HCT116 (cell line): Measurements from ENCODE around the gene PDPK1. TPM values are rescaled to one million over a fixed set of nuclear protein-coding genes. Genes with fewer than 3 reads are reported as not detected.

Source experiments
- ATAC-seq: fragments of 200-7000 bp; cut with Tn5 transposase; 2 replicates; pipeline ENCODE4 v1.9.1; 2020; ENCODE audit warnings: mild to moderate bottlenecking, moderate library complexity
- BruUV-seq: library from RNA; stranded (reverse); fragments of 400-500 nt; replicated peaks from 2 replicates; lab custom pipeline; 2021; lab: Mats Ljungman, UMichigan
- CTCF ChIA-PET: fragments of 300-600 bp; sonication (Branson Sonifier 250); formaldehyde crosslinking; loops from one replicate; lab custom pipeline; 2021; ENCODE audit warnings: antibody characterized with exemption; lab: Charles Lee
- POLR2A ChIA-PET: fragments of 300-600, 350-600 bp; sonication (Branson Sonifier 250); formaldehyde crosslinking; loops from one replicate; lab custom pipeline; 2021; ENCODE audit warnings: antibody characterized with exemption; lab: Charles Lee
- RAD21 ChIA-PET, 2 experiments: fragments of 300-600 bp; sonication (Branson Sonifier 250); formaldehyde crosslinking; loops; one replicate each; lab custom pipeline; 2023; ENCODE audit warnings: low total read pairs in 2 of 2; ENCODE audit not compliant: uncharacterized antibody in 2 of 2, unreplicated experiment in 2 of 2, low non-redundant PET in 1 of 2; lab: Charles Lee
- DNase-seq: peaks from one replicate; pipeline ENCODE4 v3.0.0-alpha.2; 2010; ENCODE audit warnings: low read depth, low spot score
- H2AFZ ChIP-seq: fragments of 200-600 bp; shearing (Covaris generic), sonication (generic); 2 replicates; pipeline ENCODE4 v1.6.1; 2017; ENCODE audit warnings: low read depth, mixed run types, mixed read lengths, antibody characterized with exemption, low read length; ENCODE audit not compliant: poor library complexity, severe bottlenecking
- H3K27ac ChIP-seq: 2 replicates; pipeline ENCODE4 v1.5.1; 2012; ENCODE audit warnings: low read depth, low read length
- H3K27me3 ChIP-seq: fragments of 200-600 bp; sonication (generic); 2 replicates; pipeline ENCODE4 v1.6.1; 2016; ENCODE audit warnings: mixed run types, low read length, mixed read lengths; ENCODE audit not compliant: insufficient read depth
- H3K36me3 ChIP-seq, 2 experiments: fragments of 200-500 bp in 1 of 2; fragments of 200-600 bp in 1 of 2; sonication (Bioruptor generic) in 1 of 2; sonication (generic) in 1 of 2; 2 replicates each; pipeline versions ENCODE4 v1.5.1 to v1.6.1; 2014 to 2016; ENCODE audit warnings: low read length in 2 of 2, inconsistent platforms in 1 of 2, mixed read lengths in 1 of 2, mixed run types in 1 of 2; ENCODE audit not compliant: insufficient read depth in 2 of 2, control insufficient read depth in 1 of 2
- H3K4me1 ChIP-seq, 2 experiments: fragments of 200-600 bp in 1 of 2; sonication (generic) in 1 of 2; 2 replicates each; pipeline versions ENCODE4 v1.5.1 to v1.6.1; 2012 to 2017; ENCODE audit warnings: low read length in 2 of 2, inconsistent platforms in 1 of 2, mild to moderate bottlenecking in 1 of 2, mixed read lengths in 1 of 2, mixed run types in 1 of 2, moderate library complexity in 1 of 2; ENCODE audit not compliant: insufficient read depth in 2 of 2, control insufficient read depth in 1 of 2
- H3K4me2 ChIP-seq: fragments of 200-600 bp; sonication (generic); 2 replicates; pipeline ENCODE4 v1.6.1; 2017; ENCODE audit warnings: mixed run types, low read length, mixed read lengths
- H3K4me3 ChIP-seq, 2 experiments: fragments of 200-600 bp in 1 of 2; sonication (generic) in 1 of 2; replicated peaks in 1 of 2; 2 replicates each; pipeline ENCODE4 v1.5.1; 2011 to 2016; ENCODE audit warnings: low read length in 2 of 2, control low read depth in 1 of 2, low read depth in 1 of 2, mild to moderate bottlenecking in 1 of 2, mixed read lengths in 1 of 2, mixed run types in 1 of 2
- H3K79me2 ChIP-seq: fragments of 200-600 bp; sonication (generic); 2 replicates; pipeline ENCODE4 v1.6.1; 2017; ENCODE audit warnings: mild to moderate bottlenecking, mixed run types, low read length, moderate library complexity, mixed read lengths; ENCODE audit not compliant: insufficient read depth
- H3K9ac ChIP-seq: fragments of 200-600 bp; sonication (generic); 2 replicates; pipeline ENCODE4 v1.6.1; 2016; ENCODE audit warnings: low read length, mixed read lengths
- H3K9me2 ChIP-seq: fragments of 200-600 bp; sonication (generic), shearing (Covaris generic); 2 replicates; pipeline ENCODE4 v1.6.1; 2017; ENCODE audit warnings: mixed run types, mild to moderate bottlenecking, moderate library complexity; ENCODE audit not compliant: insufficient read depth
- H3K9me3 ChIP-seq, 2 experiments: fragments of 200-500 bp in 1 of 2; fragments of 200-600 bp in 1 of 2; sonication (Bioruptor generic) in 1 of 2; sonication (generic) in 1 of 2; 2 replicates each; pipeline ENCODE4 v1.6.1; 2014 to 2017; ENCODE audit warnings: low read length in 2 of 2, mixed read lengths in 2 of 2, inconsistent platforms in 1 of 2, low read depth in 1 of 2, mild to moderate bottlenecking in 1 of 2, mixed run types in 1 of 2, moderate library complexity in 1 of 2; ENCODE audit not compliant: control insufficient read depth in 1 of 2, insufficient read depth in 1 of 2
- H4K20me1 ChIP-seq: fragments of 200-600 bp; sonication (generic), shearing (Covaris generic); 2 replicates; pipeline ENCODE4 v1.6.1; 2017; ENCODE audit warnings: mixed run types, mild to moderate bottlenecking, moderate library complexity; ENCODE audit not compliant: insufficient read depth
- CBX3 ChIP-seq: IDR thresholded peaks from 2 replicates; pipeline ENCODE4 v1.6.1; 2012; ENCODE audit warnings: low read depth
- CEBPB ChIP-seq: IDR thresholded peaks from 2 replicates; pipeline ENCODE4 v1.6.1; 2012; ENCODE audit warnings: low read depth
- EZH2 ChIP-seq: fragments of 200-600 bp; sonication (generic); IDR thresholded peaks from 2 replicates; pipeline ENCODE4 v1.6.1; 2017; ENCODE audit warnings: antibody characterized with exemption, mixed run types
- EZH2phosphoT487 ChIP-seq: fragments of 200-600 bp; IDR thresholded peaks from 2 replicates; pipeline ENCODE4 v1.6.1; 2018; ENCODE audit warnings: antibody characterized with exemption, borderline replicate concordance
- FOSL1 ChIP-seq: IDR thresholded peaks from 2 replicates; pipeline ENCODE4 v1.6.1; 2012; ENCODE audit warnings: low read depth
- POLR2A ChIP-seq: IDR thresholded peaks from 2 replicates; pipeline ENCODE4 v1.7.0; 2011; ENCODE audit warnings: borderline replicate concordance; ENCODE audit not compliant: insufficient read depth, insufficient read length; ENCODE audit errors: extremely low read depth
- POLR2AphosphoS5 ChIP-seq: IDR thresholded peaks from 2 replicates; pipeline ENCODE4 v1.6.1; 2011; ENCODE audit warnings: mild to moderate bottlenecking, low read depth, low read length, moderate library complexity
- RAD21 ChIP-seq: IDR thresholded peaks from 2 replicates; pipeline ENCODE4 v1.6.1; 2012; ENCODE audit warnings: low read depth, mild to moderate bottlenecking
- REST ChIP-seq: IDR thresholded peaks from 2 replicates; pipeline ENCODE4 v1.6.1; 2012; ENCODE audit warnings: low read depth
- SIN3A ChIP-seq: IDR thresholded peaks from 2 replicates; pipeline ENCODE4 v1.6.1; 2012; ENCODE audit warnings: low read depth
- SP1 ChIP-seq: IDR thresholded peaks from 2 replicates; pipeline ENCODE4 v1.6.1; 2012; ENCODE audit warnings: low read depth
- SRF ChIP-seq: IDR thresholded peaks from 2 replicates; pipeline ENCODE4 v1.6.1; 2012; ENCODE audit warnings: low read depth
- TCF7L2 ChIP-seq: IDR thresholded peaks from 2 replicates; pipeline ENCODE4 v1.7.0; 2011; ENCODE audit warnings: borderline replicate concordance, inconsistent platforms; ENCODE audit not compliant: insufficient read depth, insufficient read length; ENCODE audit errors: extremely low read depth
- ZBTB33 ChIP-seq: IDR thresholded peaks from 2 replicates; pipeline ENCODE4 v1.6.1; 2011; ENCODE audit warnings: mild to moderate bottlenecking, low read length, moderate library complexity; ENCODE audit not compliant: insufficient replicate concordance; ENCODE audit errors: extremely low read depth
- ZNF274 ChIP-seq: fragments of 200-500 bp; sonication (Bioruptor generic); IDR thresholded peaks from 2 replicates; pipeline ENCODE4 v1.6.1; 2014; ENCODE audit warnings: mild to moderate bottlenecking, low read depth, low read length, inconsistent platforms
- intact Hi-C: fragments of 100-400 bp; cut with micrococcal nuclease; formaldehyde crosslinking; loops from 2 replicates; pipeline ENCODE4 v1.10.0; 2022
- total RNA-seq: library from RNA; stranded (reverse); gene quantifications from one replicate; pipeline ENCODE4 v1.2.1, GENCODE V29; 2021; ENCODE audit not compliant: unreplicated experiment
- TF ChIP-seq, protein P1 (sequence below): IDR thresholded peaks from 2 replicates; pipeline ENCODE4 v1.6.1; 2012
- TF ChIP-seq, protein P2 (sequence below), 3 experiments: fragments of 200-600 bp in 1 of 3; sonication (generic) in 1 of 3; IDR thresholded peaks in 2 of 3; conservative IDR thresholded peaks in 1 of 3; 2 replicates each; pipeline ENCODE4 v1.5.1; 2012 to 2017; ENCODE audit warnings: low read depth in 2 of 3, low read length in 2 of 3, antibody characterized with exemption in 1 of 3, borderline replicate concordance in 1 of 3, control low read depth in 1 of 3, mild to moderate bottlenecking in 1 of 3, mixed read lengths in 1 of 3, mixed run types in 1 of 3, moderate library complexity in 1 of 3; ENCODE audit not compliant: insufficient read depth in 1 of 3

The PDPK1 gene
- total RNA-seq, 1 experiment from 2014 or later = 36.1 TPM

DNA sequence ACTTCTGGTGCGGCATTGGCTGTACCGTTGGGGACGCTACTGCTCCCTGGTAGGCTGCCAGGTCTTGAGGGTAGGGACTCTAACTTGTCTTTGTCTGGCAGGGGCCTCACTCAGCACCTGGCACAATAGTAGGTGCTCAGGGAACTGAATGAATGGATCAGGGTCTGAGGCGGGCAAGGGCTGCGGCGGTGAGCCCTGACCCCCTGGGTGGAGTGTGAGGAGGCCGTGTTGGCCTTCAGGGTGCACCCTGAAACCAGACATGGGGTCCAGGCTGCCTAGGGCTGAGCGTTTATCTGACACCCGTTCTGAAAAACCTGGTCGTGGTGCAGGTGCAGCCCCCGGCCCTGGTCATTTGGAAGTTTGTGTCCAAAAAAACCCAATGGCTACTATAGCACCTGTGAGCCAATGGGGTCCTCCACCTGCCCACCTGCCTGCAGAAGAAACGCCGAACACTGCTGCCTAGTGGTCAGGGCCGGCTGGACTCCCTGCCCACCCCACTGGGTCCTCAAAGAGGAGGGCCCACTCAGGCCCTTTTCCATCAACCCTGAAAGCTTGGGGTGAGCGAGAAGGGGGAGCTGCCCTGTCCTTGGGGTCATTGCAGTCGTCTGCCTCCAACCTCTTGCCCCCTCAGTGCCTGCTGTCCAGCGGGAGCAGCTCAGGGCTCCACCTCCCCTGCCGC is 29.0 kb upstream of the PDPK1 start (continued):
- no peak for TF ChIP-seq REST
- TF ChIP-seq EZH2 = no peak
- no peak for TF ChIP-seq SP1
- no peak for TF ChIP-seq FOSL1

- no peak for DNase-seq
- CTCF ChIA-PET = interaction anchor here (1.1 kb wide), 1 partner anchor 11 kb away, joined by 5 read pairs; no protein-coding TSS in a partner anchor
- POLR2A ChIA-PET = no interaction called here
- H3K9me3 ChIP-seq = no peaks in the 10 kb centered on the region
- peaks cover 15 to 28% of the 10 kb centered on the region in 2 experiments for H3K4me1 ChIP-seq
- H3K4me2 ChIP-seq = no peak overlapping the region
- no peak overlapping the region for H2AFZ ChIP-seq
- H3K27me3 ChIP-seq = no peaks in the 10 kb centered on the region
- no TSS peak for BruUV-seq
- H3K79me2 ChIP-seq = peaks cover 25% of the 10 kb centered on the region
- RAD21 ChIA-PET = no interaction called here
- no peak overlapping the region for H3K4me3 ChIP-seq
- H3K9ac ChIP-seq = no peak overlapping the region
- no peak overlapping the region for H3K27ac ChIP-seq
- intact Hi-C loops = no loop called here
- no peak for ATAC-seq
- H3K9me2 ChIP-seq = no peaks in the 10 kb centered on the region
- no peaks in the 10 kb centered on the region for H4K20me1 ChIP-seq
- H3K36me3 ChIP-seq = no peaks in the 10 kb centered on the region
- TF ChIP-seq CEBPB (no peak), SIN3A (no peak), EZH2phosphoT487 (no peak), POLR2A (no peak), RAD21 (no peak), CBX3 (no peak), POLR2AphosphoS5 (no peak), TCF7L2 (no peak), ZBTB33 (no peak), ZNF274 (no peak), SRF (no peak)
- TF ChIP-seq, protein P1, sequence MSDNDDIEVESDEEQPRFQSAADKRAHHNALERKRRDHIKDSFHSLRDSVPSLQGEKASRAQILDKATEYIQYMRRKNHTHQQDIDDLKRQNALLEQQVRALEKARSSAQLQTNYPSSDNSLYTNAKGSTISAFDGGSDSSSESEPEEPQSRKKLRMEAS = no peak
- TF ChIP-seq, protein P2, sequence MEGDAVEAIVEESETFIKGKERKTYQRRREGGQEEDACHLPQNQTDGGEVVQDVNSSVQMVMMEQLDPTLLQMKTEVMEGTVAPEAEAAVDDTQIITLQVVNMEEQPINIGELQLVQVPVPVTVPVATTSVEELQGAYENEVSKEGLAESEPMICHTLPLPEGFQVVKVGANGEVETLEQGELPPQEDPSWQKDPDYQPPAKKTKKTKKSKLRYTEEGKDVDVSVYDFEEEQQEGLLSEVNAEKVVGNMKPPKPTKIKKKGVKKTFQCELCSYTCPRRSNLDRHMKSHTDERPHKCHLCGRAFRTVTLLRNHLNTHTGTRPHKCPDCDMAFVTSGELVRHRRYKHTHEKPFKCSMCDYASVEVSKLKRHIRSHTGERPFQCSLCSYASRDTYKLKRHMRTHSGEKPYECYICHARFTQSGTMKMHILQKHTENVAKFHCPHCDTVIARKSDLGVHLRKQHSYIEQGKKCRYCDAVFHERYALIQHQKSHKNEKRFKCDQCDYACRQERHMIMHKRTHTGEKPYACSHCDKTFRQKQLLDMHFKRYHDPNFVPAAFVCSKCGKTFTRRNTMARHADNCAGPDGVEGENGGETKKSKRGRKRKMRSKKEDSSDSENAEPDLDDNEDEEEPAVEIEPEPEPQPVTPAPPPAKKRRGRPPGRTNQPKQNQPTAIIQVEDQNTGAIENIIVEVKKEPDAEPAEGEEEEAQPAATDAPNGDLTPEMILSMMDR (IDR thresholded peaks at IDR 0.05 in 2 of 3, conservative IDR thresholded peaks at IDR 0.05 in 1 of 3; ENCODE audit: borderline replicate concordance in 1 of 3, insufficient read depth in 1 of 3, low read depth in 2 of 3, low read length in 2 of 3) = no peak
Observed at GRCh38 chr16:2511128-2511800, 26.6 kb upstream of the PDPK1 start.
